DOHH2 (cell line): ENCODE measurements around the gene MSMB.

ENCODE experiments used
- CTCF ChIP-seq: fragments of 200-600 bp; sonication (generic); IDR thresholded peaks from one replicate; pipeline ENCODE4 v1.5.1; 2014; ENCODE audit warnings: antibody characterized with exemption, mild to moderate bottlenecking, low read depth, low read length; ENCODE audit not compliant: poor library complexity, severe bottlenecking
- EZH2phosphoT487 ChIP-seq: fragments of 200-600 bp; sonication (generic); IDR thresholded peaks from 2 replicates; pipeline ENCODE4 v1.6.1; 2017; ENCODE audit warnings: borderline replicate concordance, mild to moderate bottlenecking, antibody characterized with exemption, low read length, moderate library complexity, mixed read lengths

GRCh38 chr10:46004963-46005362, 41.1 kb downstream of the MSMB start:
- TF ChIP-seq CTCF: no peak
- no peak for TF ChIP-seq EZH2phosphoT487
